WTC11 (cell line): Measurements from ENCODE around the gene LDB2. TPM values are rescaled to one million over a fixed set of nuclear protein-coding genes. Genes with fewer than 3 reads are reported as not detected.

Experiments
- ATAC-seq: fragments of 200-7000 bp; cut with Tn5 transposase; 2 replicates; pipeline ENCODE4 v1.10.0; 2021; ENCODE audit warnings: mild to moderate bottlenecking, moderate library complexity
- CTCF ChIA-PET: fragments of 300-600 bp; sonication (Branson Sonifier 250); formaldehyde crosslinking; loops from one replicate; lab custom pipeline; 2021; ENCODE audit warnings: antibody characterized with exemption; lab: Charles Lee
- POLR2A ChIA-PET: fragments of 350-600 bp; sonication (Branson Sonifier 250); formaldehyde crosslinking; loops from one replicate; lab custom pipeline; 2021; ENCODE audit warnings: antibody characterized with exemption; lab: Charles Lee
- DNase-seq: peaks from one replicate; pipeline ENCODE4 v3.0.0; 2021; ENCODE audit warnings: low spot score
- H3K27ac Mint-ChIP-seq: 2 replicates; pipeline ENCODE4 v1.8.0; 2021; ENCODE audit warnings: mixed read lengths
- H3K27me3 Mint-ChIP-seq: 2 replicates; pipeline ENCODE4 v1.8.0; 2021; ENCODE audit warnings: low read depth, mild to moderate bottlenecking, moderate library complexity, mixed read lengths
- H3K36me3 Mint-ChIP-seq: 2 replicates; pipeline ENCODE4 v1.8.0; 2021; ENCODE audit warnings: mixed read lengths
- H3K4me1 Mint-ChIP-seq: 2 replicates; pipeline ENCODE4 v1.8.0; 2022; ENCODE audit warnings: mixed read lengths
- H3K4me3 Mint-ChIP-seq: 2 replicates; pipeline ENCODE4 v1.8.0; 2021; ENCODE audit warnings: mild to moderate bottlenecking, moderate library complexity, mixed read lengths
- H3K9me3 Mint-ChIP-seq: 2 replicates; pipeline ENCODE4 v1.8.0; 2021; ENCODE audit warnings: mixed read lengths
- AFF4 ChIP-seq: sonication (generic); formaldehyde crosslinking; IDR thresholded peaks from 2 replicates; pipeline ENCODE4 v1.8.1; 2023; ENCODE audit warnings: mild to moderate bottlenecking, missing genetic modification reagents, borderline replicate concordance
- ATF6 ChIP-seq: sonication (generic); formaldehyde crosslinking; IDR thresholded peaks from 2 replicates; pipeline ENCODE4 v1.8.1; 2023; ENCODE audit warnings: mild to moderate bottlenecking, missing genetic modification reagents
- CBFB ChIP-seq: sonication (generic); formaldehyde crosslinking; IDR thresholded peaks from 2 replicates; pipeline ENCODE4 v1.8.1; 2022; ENCODE audit warnings: mild to moderate bottlenecking, low read depth, missing genetic modification reagents
- CREM ChIP-seq: sonication (generic); formaldehyde crosslinking; IDR thresholded peaks from 2 replicates; pipeline ENCODE4 v1.8.1; 2022; ENCODE audit warnings: mild to moderate bottlenecking, missing genetic modification reagents, moderate library complexity
- ELF4 ChIP-seq: sonication (generic); formaldehyde crosslinking; IDR thresholded peaks from 2 replicates; pipeline ENCODE4 v1.8.1; 2022; ENCODE audit warnings: low read depth, mild to moderate bottlenecking, moderate library complexity, missing genetic modification reagents
- ERG ChIP-seq: fragments of 250-450 bp; sonication (Bioruptor Pico); IDR thresholded peaks from 2 replicates; pipeline ENCODE4 v1.8.0; 2021; ENCODE audit warnings: mild to moderate bottlenecking
- ESRRA ChIP-seq: sonication (generic); formaldehyde crosslinking; IDR thresholded peaks from 2 replicates; pipeline ENCODE4 v1.8.1; 2022; ENCODE audit warnings: mild to moderate bottlenecking, missing genetic modification reagents, borderline replicate concordance
- ETV6 ChIP-seq: sonication (generic); formaldehyde crosslinking; IDR thresholded peaks from 2 replicates; pipeline ENCODE4 v1.8.1; 2022; ENCODE audit warnings: mild to moderate bottlenecking, missing genetic modification reagents
- GTF2I ChIP-seq: fragments of 250-450 bp; sonication (Bioruptor Pico); conservative IDR thresholded peaks from 2 replicates; pipeline ENCODE4 v1.4.0; 2021; ENCODE audit warnings: mild to moderate bottlenecking
- NFE2L1 ChIP-seq: sonication (generic); formaldehyde crosslinking; IDR thresholded peaks from 2 replicates; pipeline ENCODE4 v1.8.1; 2023; ENCODE audit warnings: missing genetic modification reagents
- RELA ChIP-seq: sonication (generic); formaldehyde crosslinking; IDR thresholded peaks from 2 replicates; pipeline ENCODE4 v1.8.1; 2022; ENCODE audit warnings: missing genetic modification reagents, mild to moderate bottlenecking, borderline replicate concordance
- ZBTB21 ChIP-seq: sonication (generic); formaldehyde crosslinking; IDR thresholded peaks from 2 replicates; pipeline ENCODE4 v1.8.1; 2023; ENCODE audit warnings: mild to moderate bottlenecking, missing genetic modification reagents, borderline replicate concordance
- ZNF219 ChIP-seq: sonication (generic); formaldehyde crosslinking; IDR thresholded peaks from 2 replicates; pipeline ENCODE4 v1.8.0; 2023; ENCODE audit warnings: missing genetic modification reagents, mild to moderate bottlenecking, borderline replicate concordance
- ZNF232 ChIP-seq: sonication (generic); formaldehyde crosslinking; IDR thresholded peaks from 2 replicates; pipeline ENCODE4 v1.8.0; 2022; ENCODE audit warnings: mild to moderate bottlenecking, missing genetic modification reagents
- ZNF396 ChIP-seq: fragments of 250-450 bp; sonication (Bioruptor Pico); IDR thresholded peaks from 2 replicates; pipeline ENCODE4 v1.8.0; 2021; ENCODE audit warnings: mild to moderate bottlenecking, moderate library complexity, borderline replicate concordance
- ZNF532 ChIP-seq: fragments of 250-450 bp; sonication (Bioruptor Pico); IDR thresholded peaks from 2 replicates; pipeline ENCODE4 v1.9.0; 2021; ENCODE audit warnings: mild to moderate bottlenecking, borderline replicate concordance
- ZNF671 ChIP-seq: fragments of 250-450 bp; sonication (Bioruptor Pico); IDR thresholded peaks from 2 replicates; pipeline ENCODE4 v1.8.0; 2021; ENCODE audit warnings: mild to moderate bottlenecking
- total RNA-seq: library from RNA; stranded (reverse); gene quantifications from 3 replicates; pipeline ENCODE4 v1.2.3, GENCODE V29; 2021

LDB2 gene
- total RNA-seq, 1 experiment from 2014 or later: 62.4 TPM

GRCh38 chr4:16659079-16659478, 239.4 kb downstream of the LDB2 start (continued):
- TF ChIP-seq ZNF532 (CRISPR knock-in tag): no peak
- TF ChIP-seq ATF6 (CRISPR knock-in tag): no peak

- POLR2A ChIA-PET: no interaction called here
- Mint-ChIP-seq H3K27me3 (no peaks in the 10 kb centered on the region), H3K4me3 (no peak overlapping the region), H3K9me3 (peaks cover 4% of the 10 kb centered on the region), H3K36me3 (peaks cover 12% of the 10 kb centered on the region), H3K27ac (no peak overlapping the region), H3K4me1 (peaks cover 36% of the 10 kb centered on the region)
- CTCF ChIA-PET: no interaction called here
- TF ChIP-seq CBFB (CRISPR knock-in tag): no peak
- TF ChIP-seq CREM (CRISPR knock-in tag): no peak
- no peak for TF ChIP-seq ZNF232
- no peak for TF ChIP-seq ZNF219 (CRISPR knock-in tag)
- no peak for TF ChIP-seq ESRRA (CRISPR knock-in tag)
- TF ChIP-seq GTF2I: no peak
- DNase-seq: no peak
- no peak for ATAC-seq
These were observed 240.3 kb downstream of the LDB2 start for GRCh38 chr4:16658183-16658582.

- DNase-seq: no peak
- TF ChIP-seq ZNF219 (CRISPR knock-in tag) (no peak), AFF4 (CRISPR knock-in tag) (no peak), GTF2I (no peak), ZNF232 (no peak), ELF4 (CRISPR knock-in tag) (no peak), ZNF671 (CRISPR knock-in tag) (no peak), ZBTB21 (no peak), ETV6 (no peak), ZNF532 (CRISPR knock-in tag) (no peak), NFE2L1 (CRISPR knock-in tag) (no peak), ERG (CRISPR knock-in tag) (no peak), ZNF396 (CRISPR knock-in tag) (no peak), CBFB (CRISPR knock-in tag) (no peak), RELA (CRISPR knock-in tag) (no peak)
- TF ChIP-seq, all 79 proteins: peak for 0
- CTCF ChIA-PET: no interaction called here
- Mint-ChIP-seq H3K4me1 (peaks cover 21% of the 10 kb centered on the region), H3K36me3 (no peaks in the 10 kb centered on the region), H3K27ac (no peak overlapping the region), H3K4me3 (no peak overlapping the region), H3K27me3 (no peaks in the 10 kb centered on the region), H3K9me3 (no peaks in the 10 kb centered on the region)
- POLR2A ChIA-PET: no interaction called here
- no peak for ATAC-seq
These were observed 243.3 kb downstream of the LDB2 start for GRCh38 chr4:16655111-16655510.
